ENCODE data around the gene CTTNBP2.

DNA sequence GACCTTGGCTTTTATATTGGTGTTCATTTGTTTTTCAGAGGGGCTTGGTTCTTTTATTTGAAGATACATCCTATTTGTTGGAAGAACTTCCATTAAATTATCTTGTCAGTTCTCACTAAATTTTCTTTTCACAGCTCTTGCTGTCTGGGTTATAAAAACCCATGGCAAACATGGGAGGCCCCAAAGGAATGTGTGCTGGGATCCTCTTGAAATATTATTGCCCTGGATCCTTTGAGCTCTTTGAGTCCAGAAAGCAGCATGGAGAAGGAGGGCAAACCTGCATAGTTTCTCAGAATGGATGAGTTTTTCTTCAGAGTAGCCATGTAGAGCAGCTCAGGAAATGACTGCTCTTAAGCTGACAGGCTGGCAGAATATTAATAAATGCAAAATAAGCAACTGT, 187.4 kb downstream of the CTTNBP2 start:
- TF ChIP-seq CTCF (IDR thresholded peaks at IDR 0.05) (no peak), KDM1A (IDR thresholded peaks at IDR 0.05; ENCODE audit: low read depth) (no peak), POLR2A (IDR thresholded peaks at IDR 0.05; ENCODE audit: low read length) (no peak), ZFP36 (IDR thresholded peaks at IDR 0.05; ENCODE audit: borderline replicate concordance, partially characterized antibody) (no peak), RAD21 (conservative IDR thresholded peaks at IDR 0.05 in 1 of 2, IDR thresholded peaks at IDR 0.05 in 1 of 2) (no peak), SMC3 (IDR thresholded peaks at IDR 0.05) (no peak), BCL3 (IDR thresholded peaks at IDR 0.05) (no peak), CHD4 (IDR thresholded peaks at IDR 0.05; ENCODE audit: borderline replicate concordance) (no peak)
- TF ChIP-seq, protein P1, sequence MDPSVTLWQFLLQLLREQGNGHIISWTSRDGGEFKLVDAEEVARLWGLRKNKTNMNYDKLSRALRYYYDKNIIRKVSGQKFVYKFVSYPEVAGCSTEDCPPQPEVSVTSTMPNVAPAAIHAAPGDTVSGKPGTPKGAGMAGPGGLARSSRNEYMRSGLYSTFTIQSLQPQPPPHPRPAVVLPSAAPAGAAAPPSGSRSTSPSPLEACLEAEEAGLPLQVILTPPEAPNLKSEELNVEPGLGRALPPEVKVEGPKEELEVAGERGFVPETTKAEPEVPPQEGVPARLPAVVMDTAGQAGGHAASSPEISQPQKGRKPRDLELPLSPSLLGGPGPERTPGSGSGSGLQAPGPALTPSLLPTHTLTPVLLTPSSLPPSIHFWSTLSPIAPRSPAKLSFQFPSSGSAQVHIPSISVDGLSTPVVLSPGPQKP (IDR thresholded peaks at IDR 0.05; ENCODE audit: low read depth, low read length), result no peak
- TF ChIP-seq, protein P2, sequence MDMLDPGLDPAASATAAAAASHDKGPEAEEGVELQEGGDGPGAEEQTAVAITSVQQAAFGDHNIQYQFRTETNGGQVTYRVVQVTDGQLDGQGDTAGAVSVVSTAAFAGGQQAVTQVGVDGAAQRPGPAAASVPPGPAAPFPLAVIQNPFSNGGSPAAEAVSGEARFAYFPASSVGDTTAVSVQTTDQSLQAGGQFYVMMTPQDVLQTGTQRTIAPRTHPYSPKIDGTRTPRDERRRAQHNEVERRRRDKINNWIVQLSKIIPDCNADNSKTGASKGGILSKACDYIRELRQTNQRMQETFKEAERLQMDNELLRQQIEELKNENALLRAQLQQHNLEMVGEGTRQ (IDR thresholded peaks at IDR 0.05), result no peak
- TF ChIP-seq, protein P3, sequence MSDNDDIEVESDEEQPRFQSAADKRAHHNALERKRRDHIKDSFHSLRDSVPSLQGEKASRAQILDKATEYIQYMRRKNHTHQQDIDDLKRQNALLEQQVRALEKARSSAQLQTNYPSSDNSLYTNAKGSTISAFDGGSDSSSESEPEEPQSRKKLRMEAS (IDR thresholded peaks at IDR 0.05), result no peak

Measured in A549 (cell line).